ENCODE data around the gene ZNF518A. TPM values are rescaled to one million over a fixed set of nuclear protein-coding genes. Genes with fewer than 3 reads are reported as not detected.

The ZNF518A gene
- total and polyA plus RNA-seq, 2 of the 13 experiments (the other 11 are each of a cell fraction or from before 2014, with no cell fraction given): 21.7 to 37.1 TPM

- TF ChIP-seq ZNF629 (CRISPR knock-in tag; conservative IDR thresholded peaks at IDR 0.05): no peak
- TF ChIP-seq ZNF460 (CRISPR knock-in tag; IDR thresholded peaks at IDR 0.05; ENCODE audit: borderline replicate concordance): peak; percentile 31; the same call in 1 of the 2 replicates
- TF ChIP-seq ZBED4 (CRISPR knock-in tag; IDR thresholded peaks at IDR 0.05; ENCODE audit: borderline replicate concordance): no peak
- peak; percentile 71 for TF ChIP-seq PITX1 (CRISPR knock-in tag; IDR thresholded peaks at IDR 0.05)
- peak; percentile 60; the same call in 1 of the 2 replicates for TF ChIP-seq RNF2 (conservative IDR thresholded peaks at IDR 0.05; ENCODE audit: low read depth)
- TF ChIP-seq KMT2A (CRISPR knock-in tag; IDR thresholded peaks at IDR 0.05): peak; percentile 74
- TF ChIP-seq ZNF225 (CRISPR knock-in tag; IDR thresholded peaks at IDR 0.05): peak; percentile 62; the same call in 1 of the 2 replicates
- no peak for TF ChIP-seq SKIL (CRISPR knock-in tag; IDR thresholded peaks at IDR 0.05; ENCODE audit: borderline replicate concordance)
- TF ChIP-seq ZNF343 (CRISPR knock-in tag; IDR thresholded peaks at IDR 0.05): no peak; the same call in 1 of the 2 replicates
- TF ChIP-seq SKI (IDR thresholded peaks at IDR 0.05; ENCODE audit: partially characterized antibody): peak; percentile 54
- TF ChIP-seq ZSCAN29 (CRISPR knock-in tag; conservative IDR thresholded peaks at IDR 0.05): 0 out of 2 replicates have a peak, but pooled peaks have one; percentile 54
- TF ChIP-seq SOX6 (IDR thresholded peaks at IDR 0.05): no peak
- peak; percentile 46; the same call in 1 of the 2 replicates for TF ChIP-seq SOX6 (CRISPR knock-in tag; IDR thresholded peaks at IDR 0.05)
- TF ChIP-seq ZBTB4 (CRISPR knock-in tag; IDR thresholded peaks at IDR 0.05; ENCODE audit: borderline replicate concordance): peak; percentile 89; the same call in 1 of the 2 replicates
- TF ChIP-seq, protein P1, sequence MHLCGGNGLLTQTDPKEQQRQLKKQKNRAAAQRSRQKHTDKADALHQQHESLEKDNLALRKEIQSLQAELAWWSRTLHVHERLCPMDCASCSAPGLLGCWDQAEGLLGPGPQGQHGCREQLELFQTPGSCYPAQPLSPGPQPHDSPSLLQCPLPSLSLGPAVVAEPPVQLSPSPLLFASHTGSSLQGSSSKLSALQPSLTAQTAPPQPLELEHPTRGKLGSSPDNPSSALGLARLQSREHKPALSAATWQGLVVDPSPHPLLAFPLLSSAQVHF (CRISPR knock-in tag; IDR thresholded peaks at IDR 0.05): no peak
- TF ChIP-seq HNRNPLL (IDR thresholded peaks at IDR 0.05; ENCODE audit: low read depth, low read length, poor library complexity, severe bottlenecking): peak; percentile 80
These were observed at the start of gene ZNF518A (continued) for GRCh38 chr10:96129387-96130325.
